SK-N-MC (cell line): ENCODE results near the gene ST8SIA6.

Experiments
- EZH2 ChIP-seq: fragments of 200-600 bp; sonication (generic); IDR thresholded peaks from one replicate; pipeline ENCODE4 v1.6.1; 2017; ENCODE audit warnings: antibody characterized with exemption
- FOXP2 ChIP-seq: optimal IDR thresholded peaks from 2 replicates; pipeline ENCODE3; 2011; ENCODE audit warnings: mild to moderate bottlenecking, moderate library complexity; ENCODE audit not compliant: insufficient read depth; ENCODE audit errors: extremely low read length, control extremely low read depth
- POLR2AphosphoS5 ChIP-seq: IDR thresholded peaks from 2 replicates; pipeline ENCODE4 v1.6.1; 2012; ENCODE audit warnings: mild to moderate bottlenecking, low read depth, low read length, borderline replicate concordance

DNA sequence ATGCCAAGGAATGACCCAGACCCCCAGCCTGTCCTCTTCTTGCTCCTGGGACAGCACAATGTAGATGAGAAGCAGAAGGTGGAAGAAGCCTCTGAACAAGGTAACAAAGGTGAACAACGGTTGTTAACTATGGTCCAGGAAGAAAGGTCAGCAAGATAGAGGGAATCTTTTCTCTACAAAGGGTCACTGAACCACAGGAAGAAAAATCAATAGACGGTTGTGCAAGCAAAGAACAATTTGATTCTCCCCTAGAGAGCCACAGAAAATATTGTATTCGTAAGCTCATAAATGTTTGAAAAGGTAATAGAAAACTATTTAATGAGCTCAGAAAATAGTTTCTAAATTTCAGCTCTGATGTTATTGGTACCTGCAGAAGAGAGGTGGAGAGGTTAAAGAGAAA lies 111.3 kb downstream of the ST8SIA6 start:
- TF ChIP-seq EZH2 (no peak), POLR2AphosphoS5 (no peak), FOXP2 (no peak)
